SK-N-SH (cell line): ENCODE data around the gene SLC13A2.

Source experiments
- CHD2 ChIP-seq: fragments of 150-350 bp; IDR thresholded peaks from 2 replicates; pipeline ENCODE4 v1.6.1; 2018; ENCODE audit warnings: low read length; ENCODE audit not compliant: partially characterized antibody
- NRF1 ChIP-seq: IDR thresholded peaks from 2 replicates; pipeline ENCODE4 v1.6.1; 2012; ENCODE audit warnings: low read depth, mild to moderate bottlenecking, low read length
- POLR2AphosphoS5 ChIP-seq: IDR thresholded peaks from 2 replicates; pipeline ENCODE4 v1.6.1; 2012; ENCODE audit warnings: low read depth, low read length
- YY1 ChIP-seq: IDR thresholded peaks from 2 replicates; pipeline ENCODE4 v1.4.0; 2012; ENCODE audit warnings: low read depth, mild to moderate bottlenecking
- TF ChIP-seq, protein P1 (sequence below): fragments of 200-600 bp; sonication (generic); IDR thresholded peaks from 2 replicates; pipeline ENCODE4 v1.6.1; 2017; ENCODE audit warnings: antibody characterized with exemption, mild to moderate bottlenecking, moderate library complexity

DNA sequence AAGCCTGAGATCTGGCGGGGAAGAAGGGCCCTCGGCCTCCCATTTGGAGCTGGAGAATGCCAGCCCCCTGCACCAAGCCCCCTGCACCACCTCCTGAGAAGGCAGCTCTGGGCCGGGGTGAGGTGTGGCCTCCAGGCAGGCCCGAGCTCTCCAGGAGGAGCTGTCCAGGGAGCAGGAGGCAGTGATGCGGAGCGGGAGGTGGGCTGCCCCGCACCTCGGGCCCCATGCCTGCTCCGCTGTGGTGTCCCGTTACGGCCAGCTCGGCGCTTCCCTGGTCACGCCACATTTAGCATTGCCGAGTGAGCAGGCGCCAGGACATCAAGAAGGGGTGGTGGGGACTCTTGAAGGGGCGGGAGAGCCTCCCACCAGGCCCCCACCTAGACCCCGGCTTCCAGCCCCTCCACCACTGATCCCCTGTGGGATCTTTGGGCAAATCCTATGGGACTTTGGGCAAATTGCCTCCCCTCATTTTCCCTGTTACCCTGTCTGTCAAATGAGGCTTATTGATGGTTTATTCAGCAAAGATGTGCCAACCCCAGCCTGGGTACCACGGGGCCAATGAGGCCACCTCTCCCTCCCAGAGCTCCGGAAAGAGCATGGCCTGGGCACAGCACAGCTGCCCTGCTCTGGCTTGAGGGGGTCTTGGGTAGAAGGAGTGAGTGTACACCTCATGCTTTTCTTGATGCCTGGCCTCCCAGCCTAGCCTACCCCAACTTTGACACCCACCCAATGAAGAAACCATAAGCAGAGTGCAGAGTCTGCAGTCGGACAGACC lies 48.1 kb downstream of the SLC13A2 start:
- TF ChIP-seq NRF1 (no peak), CHD2 (no peak), POLR2AphosphoS5 (no peak), YY1 (no peak)
- TF ChIP-seq, protein P1, sequence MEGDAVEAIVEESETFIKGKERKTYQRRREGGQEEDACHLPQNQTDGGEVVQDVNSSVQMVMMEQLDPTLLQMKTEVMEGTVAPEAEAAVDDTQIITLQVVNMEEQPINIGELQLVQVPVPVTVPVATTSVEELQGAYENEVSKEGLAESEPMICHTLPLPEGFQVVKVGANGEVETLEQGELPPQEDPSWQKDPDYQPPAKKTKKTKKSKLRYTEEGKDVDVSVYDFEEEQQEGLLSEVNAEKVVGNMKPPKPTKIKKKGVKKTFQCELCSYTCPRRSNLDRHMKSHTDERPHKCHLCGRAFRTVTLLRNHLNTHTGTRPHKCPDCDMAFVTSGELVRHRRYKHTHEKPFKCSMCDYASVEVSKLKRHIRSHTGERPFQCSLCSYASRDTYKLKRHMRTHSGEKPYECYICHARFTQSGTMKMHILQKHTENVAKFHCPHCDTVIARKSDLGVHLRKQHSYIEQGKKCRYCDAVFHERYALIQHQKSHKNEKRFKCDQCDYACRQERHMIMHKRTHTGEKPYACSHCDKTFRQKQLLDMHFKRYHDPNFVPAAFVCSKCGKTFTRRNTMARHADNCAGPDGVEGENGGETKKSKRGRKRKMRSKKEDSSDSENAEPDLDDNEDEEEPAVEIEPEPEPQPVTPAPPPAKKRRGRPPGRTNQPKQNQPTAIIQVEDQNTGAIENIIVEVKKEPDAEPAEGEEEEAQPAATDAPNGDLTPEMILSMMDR = no peak
